Measurements from ENCODE around the gene BACH1.

GRCh38 chr21:29313662-29314408, 15.1 kb downstream of the BACH1 start:
- TF ChIP-seq POLR2A (IDR thresholded peaks at IDR 0.05; ENCODE audit: low read length): no peak
- TF ChIP-seq GATA1 (IDR thresholded peaks at IDR 0.05; ENCODE audit: low read depth, low read length): no peak

All from erythroblast (primary cell).